ENCODE measurements around the gene ADO. TPM values are rescaled to one million over a fixed set of nuclear protein-coding genes. Genes with fewer than 3 reads are reported as not detected.
A peak's percentile ranks its signal among the peaks of the same experiment; 100 is the strongest.

The ADO gene
- total RNA-seq, 1 donor from 2014 or later, result 16.7 TPM

DNA sequence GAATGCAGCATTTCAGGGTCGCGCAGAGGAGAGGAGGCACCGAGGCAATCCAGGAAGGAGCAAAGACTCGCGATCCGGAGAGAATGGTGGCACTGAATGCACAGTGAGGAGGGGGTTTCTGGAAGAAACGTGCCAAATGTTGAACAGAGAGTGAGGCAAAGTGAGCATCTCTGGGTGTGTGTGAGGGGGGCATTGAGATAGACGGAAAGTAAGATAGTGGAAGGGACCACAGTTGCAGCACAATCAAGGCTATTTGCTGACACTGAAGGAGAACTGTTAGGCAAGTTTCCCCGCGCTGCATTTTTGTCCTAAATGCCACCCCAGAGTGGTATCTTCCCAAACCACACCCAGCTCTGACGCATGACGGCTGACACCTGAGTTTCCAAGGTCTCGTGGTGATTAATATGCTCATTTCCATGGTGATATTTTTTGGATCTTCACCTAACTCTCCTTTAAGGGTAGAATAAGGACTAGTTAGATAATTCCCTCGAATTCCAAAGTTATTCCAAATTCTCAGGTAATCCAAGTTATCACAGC is 14.4 kb upstream of the ADO start:
- intact Hi-C loops (cut with micrococcal nuclease), result no loop called here
- DNase-seq, result no peak
- ATAC-seq, result no peak

DNA sequence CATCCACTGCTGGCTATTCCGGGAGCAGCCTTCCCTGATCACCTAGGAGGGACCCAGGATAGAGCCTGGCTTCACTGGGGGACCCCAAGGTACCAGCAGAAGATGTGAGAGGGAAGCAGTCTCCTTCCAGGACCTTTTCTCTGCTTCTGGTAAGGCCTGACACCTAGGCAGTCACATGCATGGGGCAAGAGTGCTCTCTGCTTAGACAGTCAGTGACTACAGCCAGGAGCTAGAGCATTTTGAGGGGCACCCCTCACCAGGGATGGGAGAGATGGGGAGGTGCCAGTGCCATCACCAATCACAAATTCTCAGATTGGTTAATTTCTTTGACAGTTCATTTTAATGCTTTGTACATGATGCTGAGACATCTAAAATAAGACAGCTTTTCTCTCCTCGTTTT is 13.9 kb upstream of the ADO start:
- intact Hi-C loops (cut with micrococcal nuclease), result no loop called here
- no peak for DNase-seq
- no peak for ATAC-seq

DNA sequence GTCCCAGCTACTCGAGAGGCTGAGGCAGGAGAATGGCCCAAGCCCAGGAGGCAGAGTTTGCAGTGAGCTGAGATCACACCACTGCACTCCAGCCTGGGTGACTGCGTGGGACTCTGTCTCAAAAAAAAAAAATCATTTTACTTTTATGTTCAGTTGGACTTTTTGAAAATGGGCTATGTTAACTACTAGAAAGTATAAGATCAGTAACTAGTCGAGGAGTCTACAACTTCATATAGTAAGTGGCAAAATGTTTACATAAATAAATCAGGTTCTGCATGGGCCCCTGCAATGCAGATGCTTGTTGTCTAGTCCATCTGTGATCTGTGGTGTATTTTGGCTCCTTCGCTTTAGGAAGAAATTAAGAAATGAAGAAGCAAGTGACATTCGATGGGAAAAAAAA is 12.3 kb upstream of the ADO start:
- intact Hi-C loops (cut with micrococcal nuclease), result no loop called here
- no peak for ATAC-seq

GRCh38 chr10:62794306-62794705 is 10.2 kb upstream of the ADO start:
- intact Hi-C loops (cut with micrococcal nuclease), result no loop called here
- no peak for DNase-seq
- ATAC-seq, result no peak

More for the DNA sequence above, 12.3 kb upstream of the ADO start:
- DNase-seq, result no peak

GRCh38 chr10:62795100-62795499 is 9.4 kb upstream of the ADO start:
- ATAC-seq, result peak; percentile 52
- no peak for DNase-seq

GRCh38 chr10:62795762-62796161 is 8.8 kb upstream of the ADO start:
- DNase-seq (no peak), ATAC-seq (peak; percentile 20)
- intact Hi-C loops (cut with micrococcal nuclease), result no loop called here

More at GRCh38 chr10:62795100-62795499, 9.4 kb upstream of the ADO start:
- intact Hi-C loops (cut with micrococcal nuclease), result no loop called here

GRCh38 chr10:62796896-62797295 is 7.6 kb upstream of the ADO start:
- no peak for DNase-seq
- no peak for ATAC-seq
- intact Hi-C loops (cut with micrococcal nuclease), result no loop called here

DNA sequence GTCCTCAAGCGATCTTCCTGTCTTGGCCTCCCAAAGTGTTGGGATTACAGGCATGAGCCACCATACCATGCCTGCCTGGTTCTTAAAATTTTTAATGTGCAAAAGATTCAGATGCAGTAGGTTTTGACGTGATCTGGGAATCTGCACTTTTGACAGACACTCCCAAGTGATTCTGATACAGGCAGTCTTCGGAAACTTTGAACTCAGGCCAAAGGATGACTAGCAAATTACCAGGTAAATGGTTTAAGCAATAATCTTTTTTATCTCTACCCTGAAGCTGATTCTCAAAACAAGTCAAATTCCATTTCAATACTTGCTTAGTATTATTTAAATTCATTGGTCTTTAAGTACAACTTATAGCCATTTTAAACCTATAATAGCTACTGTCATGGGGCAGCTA is 2.6 kb upstream of the ADO start:
- intact Hi-C loops (cut with micrococcal nuclease), result no loop called here
- DNase-seq (no peak), ATAC-seq (no peak)

DNA sequence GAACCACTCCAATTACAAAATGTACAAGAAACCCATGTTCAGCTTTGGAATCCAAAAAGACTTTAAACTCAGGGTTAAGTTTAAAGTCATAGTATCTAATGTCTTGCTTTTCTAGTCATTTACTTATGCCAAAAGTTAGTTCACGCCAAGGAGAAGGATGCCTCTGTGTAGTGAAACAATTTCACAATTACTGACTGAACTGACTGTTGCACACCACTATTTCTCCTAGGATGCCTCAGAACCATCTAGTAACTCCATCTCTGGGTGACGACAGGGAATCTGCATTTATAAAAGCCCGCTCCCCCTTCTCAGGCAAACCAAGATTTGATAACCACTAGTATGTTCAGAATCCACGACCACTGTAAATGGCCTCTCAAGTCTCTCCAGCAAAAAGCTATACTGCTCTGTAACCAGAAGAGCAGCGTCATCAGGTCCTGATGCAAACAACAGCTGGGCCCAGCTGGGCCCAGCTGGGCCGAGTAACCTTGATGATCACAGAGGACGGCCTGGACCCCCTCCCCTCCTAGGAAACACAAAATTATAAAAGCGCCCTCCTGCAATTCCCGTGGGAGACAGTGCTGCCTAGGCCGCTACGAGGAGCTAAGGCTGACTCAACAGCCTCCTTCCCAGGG is 680 bp upstream of the ADO start:
- DNase-seq, result no peak
- intact Hi-C loops (cut with micrococcal nuclease), result no loop called here
- peak; percentile 38 for ATAC-seq

DNA sequence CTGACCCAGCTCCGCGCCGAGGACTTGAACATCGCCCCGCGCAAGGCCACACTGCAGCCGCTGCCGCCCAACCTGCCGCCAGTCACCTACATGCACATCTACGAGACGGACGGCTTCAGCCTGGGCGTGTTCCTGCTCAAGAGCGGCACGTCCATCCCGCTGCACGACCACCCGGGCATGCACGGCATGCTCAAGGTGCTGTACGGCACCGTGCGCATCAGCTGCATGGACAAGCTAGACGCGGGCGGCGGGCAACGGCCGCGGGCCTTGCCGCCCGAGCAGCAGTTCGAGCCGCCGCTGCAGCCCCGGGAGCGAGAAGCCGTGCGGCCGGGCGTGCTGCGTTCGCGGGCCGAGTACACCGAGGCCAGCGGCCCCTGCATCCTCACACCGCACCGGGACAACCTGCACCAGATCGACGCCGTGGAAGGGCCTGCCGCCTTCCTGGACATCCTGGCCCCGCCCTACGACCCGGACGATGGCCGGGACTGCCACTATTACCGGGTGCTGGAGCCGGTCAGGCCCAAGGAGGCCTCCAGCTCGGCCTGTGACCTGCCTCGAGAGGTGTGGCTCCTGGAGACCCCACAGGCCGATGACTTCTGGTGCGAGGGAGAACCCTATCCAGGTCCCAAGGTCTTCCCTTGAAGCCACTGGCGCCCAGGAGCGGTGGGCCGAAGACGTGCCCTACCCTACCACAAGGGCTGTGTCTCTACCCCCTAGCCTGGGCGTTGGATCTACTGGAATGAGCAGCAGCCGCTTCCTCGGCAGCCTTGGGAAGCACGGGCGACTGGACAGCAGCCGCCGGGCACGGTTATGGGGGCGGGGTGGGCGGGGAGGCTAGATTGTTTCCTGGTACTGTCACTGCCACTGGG is 945 bp downstream of the ADO start:
- intact Hi-C loops (cut with micrococcal nuclease), result no loop called here
- DNase-seq (peak; percentile 51), ATAC-seq (peak; percentile 35)

GRCh38 chr10:62806251-62806650 is 1.7 kb downstream of the ADO start:
- intact Hi-C loops (cut with micrococcal nuclease), result no loop called here
- no peak for DNase-seq
- no peak for ATAC-seq

- ATAC-seq (no peak), DNase-seq (no peak)
- intact Hi-C loops (cut with micrococcal nuclease), result no loop called here
Observed at GRCh38 chr10:62810156-62810902, 5.8 kb downstream of the ADO start.

GRCh38 chr10:62811159-62811875 is 6.8 kb downstream of the ADO start:
- DNase-seq (no peak), ATAC-seq (no peak)
- intact Hi-C loops (cut with micrococcal nuclease), result no loop called here

- intact Hi-C loops (cut with micrococcal nuclease), result no loop called here
- ATAC-seq (no peak), DNase-seq (no peak)
Observed at GRCh38 chr10:62812672-62813439, 8.3 kb downstream of the ADO start.

GRCh38 chr10:62813453-62813852 is 8.9 kb downstream of the ADO start:
- ATAC-seq (no peak), DNase-seq (no peak)
- intact Hi-C loops (cut with micrococcal nuclease), result no loop called here

- ATAC-seq (no peak), DNase-seq (no peak)
- intact Hi-C loops (cut with micrococcal nuclease), result no loop called here
Observed at GRCh38 chr10:62813981-62814380, 9.5 kb downstream of the ADO start.

- ATAC-seq (no peak), DNase-seq (peak; percentile 38)
- intact Hi-C loops (cut with micrococcal nuclease), result no loop called here
Observed at GRCh38 chr10:62814756-62815380, 10.3 kb downstream of the ADO start.
